GM12801 (cell line): ENCODE results near the gene FRMD5.

Experiments used
- CTCF ChIP-seq: IDR thresholded peaks from one replicate; pipeline ENCODE4 v1.5.1; 2011; ENCODE audit warnings: control low read depth; ENCODE audit not compliant: insufficient read length; ENCODE audit errors: extremely low read depth

FRMD5 gene

GRCh38 chr15:43985976-43986680 is 208.9 kb downstream of the FRMD5 start:
- TF ChIP-seq CTCF, result no peak

GRCh38 chr15:43981576-43981975 is 213.5 kb downstream of the FRMD5 start:
- no peak for TF ChIP-seq CTCF

GRCh38 chr15:43977072-43977884 is 217.8 kb downstream of the FRMD5 start:
- TF ChIP-seq CTCF, result no peak

- no peak for TF ChIP-seq CTCF
Measured at GRCh38 chr15:43975770-43976169, 219.3 kb downstream of the FRMD5 start.

- no peak for TF ChIP-seq CTCF
Measured at GRCh38 chr15:43975326-43975725, 219.7 kb downstream of the FRMD5 start.

GRCh38 chr15:43974852-43975251 is 220.2 kb downstream of the FRMD5 start:
- TF ChIP-seq CTCF, result no peak

- no peak for TF ChIP-seq CTCF
Measured at GRCh38 chr15:43969802-43970375, 225.2 kb downstream of the FRMD5 start.
